ENCODE data around the gene CGB2. TPM values are rescaled to one million over a fixed set of nuclear protein-coding genes. Genes with fewer than 3 reads are reported as not detected.

The CGB2 gene
- not detected for total RNA-seq

GRCh38 chr19:49031642-49032301, at the start of gene CGB2:
TSS of gene CGB2 (plus strand) at chr19:49031890. CDS start at chr19:49032096, 206 bp downstream.

DNA sequence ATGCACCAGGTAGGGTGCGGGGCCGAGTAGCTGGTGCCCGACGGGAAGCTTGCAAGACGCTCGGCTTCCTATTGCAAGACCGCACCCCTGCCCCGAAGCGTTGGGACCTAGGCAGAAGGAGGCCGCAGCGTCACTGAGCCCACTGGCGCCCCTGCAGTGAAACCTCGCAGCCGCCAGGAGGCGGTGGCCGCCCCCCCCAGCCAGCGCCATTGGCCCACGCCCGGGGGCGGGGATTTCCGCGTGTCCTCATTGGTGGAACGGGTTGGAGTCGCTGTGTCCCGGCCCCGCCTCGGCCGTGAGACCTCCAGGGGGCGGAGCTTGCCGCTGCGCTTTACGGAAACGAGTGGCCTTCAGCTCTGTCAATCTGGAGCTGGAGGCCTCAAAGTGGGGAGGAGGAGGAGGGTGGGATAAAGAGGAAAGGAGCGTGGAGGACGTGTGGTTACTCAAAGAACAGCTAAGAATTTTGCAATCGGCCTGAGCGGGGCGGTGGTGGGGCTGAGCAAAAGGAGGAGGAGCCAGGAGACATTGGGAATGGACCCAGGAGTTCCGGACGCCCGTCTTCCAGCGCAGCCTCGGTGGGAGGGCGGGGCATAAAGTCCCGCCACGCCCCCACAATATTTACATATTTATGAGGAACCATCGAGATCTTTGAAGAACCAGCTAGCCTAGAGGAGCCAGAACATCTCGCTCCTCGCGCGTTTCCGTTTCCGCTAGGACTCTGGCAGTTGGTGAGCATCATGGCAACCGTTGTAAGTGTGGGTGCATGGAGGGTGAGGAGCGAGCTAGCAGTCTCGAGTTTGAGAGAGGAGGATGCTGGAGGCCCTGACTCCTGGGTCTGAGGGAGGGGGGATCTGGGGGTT, 38.3 kb upstream of the CGB2 start, which contains the start of the genes GYS1 and RUVBL2:
TSS of gene GYS1 (minus strand) at position 135 of the 860 bp plus-strand sequence. CDS start 197 bp downstream, outside the sequence.
TSS of gene RUVBL2 (plus strand) at position 713 of the 860 bp plus-strand sequence. CDS start at position 738, 25 bp downstream.

GRCh38 chr19:49017041-49017665, 14.5 kb upstream of the CGB2 start, which contains the start of gene LHB:
TSS of gene LHB (minus strand) at chr19:49017091. CDS start at chr19:49017081, 10 bp downstream.

GRCh38 chr19:49024233-49024632, 7.5 kb upstream of the CGB2 start, which contains the start of gene CGB3:
TSS of gene CGB3 (minus strand) at chr19:49024333. CDS start at chr19:49023971, 362 bp downstream.

DNA sequence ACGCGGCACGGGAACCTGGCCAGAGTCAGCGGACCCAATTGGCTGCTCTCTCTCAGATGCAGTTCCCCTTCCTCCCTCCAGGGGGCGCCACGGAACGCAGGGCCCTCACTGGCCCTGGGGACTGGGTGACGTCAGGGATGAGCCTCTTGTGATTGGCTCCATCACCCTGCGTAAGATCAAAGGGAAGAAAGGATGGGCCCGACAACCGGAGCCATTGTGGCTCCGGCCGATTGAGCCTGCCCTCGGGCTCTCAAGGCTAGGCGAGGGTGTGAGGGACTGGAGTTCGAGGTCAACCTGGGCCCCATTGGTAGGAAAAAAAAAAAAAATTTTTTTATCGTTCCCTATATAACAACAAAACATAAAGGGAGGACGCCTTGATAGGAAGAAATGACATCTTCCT, 5.1 kb downstream of the CGB2 start, which contains the start of gene CGB1:
TSS of gene CGB1 (minus strand) at position 81 of the 400 bp plus-strand sequence. CDS start 184 bp downstream, outside the sequence.

DNA sequence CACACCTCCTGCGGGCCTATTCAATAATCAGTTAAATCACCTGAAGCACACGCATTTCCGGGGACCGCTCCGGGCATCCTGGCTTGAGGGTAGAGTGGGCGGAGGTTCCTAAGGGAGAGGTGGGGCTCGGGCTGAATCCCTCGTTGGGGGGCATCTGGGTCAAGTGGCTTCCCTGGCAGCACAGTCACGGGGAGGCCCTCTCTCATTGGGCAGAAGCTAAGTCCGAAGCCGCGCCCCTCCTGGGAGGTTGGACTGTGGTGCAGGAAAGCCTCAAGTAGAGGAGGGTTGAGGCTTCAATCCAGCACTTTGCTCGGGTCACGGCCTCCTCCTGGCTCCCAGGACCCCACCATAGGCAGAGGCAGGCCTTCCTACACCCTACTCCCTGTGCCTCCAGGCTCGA, 11.9 kb downstream of the CGB2 start, which contains the start of gene CGB5:
TSS of gene CGB5 (plus strand) at position 301 of the 400 bp plus-strand sequence. CDS start 362 bp downstream, outside the sequence.

DNA sequence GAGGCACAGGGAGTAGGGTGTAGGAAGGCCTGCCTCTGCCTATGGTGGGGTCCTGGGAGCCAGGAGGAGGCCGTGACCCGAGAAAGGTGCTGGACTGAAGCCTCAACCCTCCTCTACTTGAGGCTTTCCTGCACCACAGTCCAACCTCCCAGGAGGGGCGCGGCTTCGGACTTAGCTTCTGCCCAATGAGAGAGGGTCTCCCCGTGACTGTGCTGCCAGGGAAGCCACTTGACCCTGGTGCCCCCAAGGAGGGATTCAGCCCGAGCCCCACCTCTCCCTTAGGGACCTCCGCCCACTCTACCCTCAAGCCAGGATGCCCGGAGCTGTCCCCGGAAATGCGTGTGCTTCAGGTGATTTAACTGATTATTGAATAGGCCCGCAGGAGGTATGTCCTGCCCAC, 17.3 kb downstream of the CGB2 start, which contains the start of gene CGB8:
TSS of gene CGB8 (minus strand) at position 101 of the 400 bp plus-strand sequence. CDS start 372 bp downstream, outside the sequence.

GRCh38 chr19:49057636-49058234, 26.0 kb downstream of the CGB2 start, which contains the start of gene CGB7:
TSS of gene CGB7 (minus strand) at chr19:49057749. CDS start at chr19:49055375, 2,374 bp downstream.

DNA sequence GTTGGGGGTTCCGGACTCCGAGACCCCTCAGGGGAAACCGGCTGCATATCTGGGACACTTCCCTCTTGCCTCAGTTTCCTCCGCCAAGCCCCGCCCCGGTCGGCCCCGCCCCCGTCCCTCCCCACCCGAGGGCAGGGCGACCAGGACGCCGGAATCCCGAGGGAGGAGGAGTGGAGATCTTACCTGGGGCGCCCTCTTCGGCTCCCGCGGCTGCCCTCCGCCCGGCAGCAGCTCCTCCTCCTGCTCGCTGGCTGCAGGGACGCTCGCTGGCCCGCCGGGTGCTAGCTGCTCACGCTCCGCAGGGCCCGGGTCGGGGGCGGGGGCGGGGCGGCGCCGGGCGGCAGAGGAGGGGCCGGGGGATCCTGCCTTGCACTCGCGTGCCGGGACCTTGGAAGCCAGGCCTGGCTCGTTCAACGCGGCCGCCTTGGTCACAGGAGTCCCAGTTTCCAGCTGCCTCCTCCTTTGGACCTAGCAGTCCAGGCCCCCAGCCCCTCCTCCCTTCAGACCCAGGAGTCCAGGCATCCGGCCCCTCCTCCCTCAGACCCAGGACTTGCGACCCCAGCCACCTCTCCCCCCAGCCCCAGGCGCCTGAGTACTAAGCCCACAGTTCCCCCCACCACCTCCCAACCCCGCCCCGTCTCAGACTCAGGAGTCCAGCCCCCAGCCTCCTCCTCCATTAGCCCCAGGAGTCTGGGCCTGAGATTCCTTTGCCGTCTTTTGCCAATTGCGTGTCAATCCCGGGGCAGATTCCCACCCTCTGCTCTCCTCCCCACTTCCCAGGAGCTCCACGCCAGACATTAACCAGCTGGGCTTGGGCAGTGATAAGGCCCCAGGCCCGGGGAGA, 33.3 kb downstream of the CGB2 start, which contains the start of gene NTF4:
TSS of gene NTF4 (minus strand) at position 51 of the 844 bp plus-strand sequence. CDS start 2,821 bp downstream, outside the sequence.

Small RNA genes within 50 kb of the gene (microRNA-seq; reads per million reads assigned to microRNA genes)
- gene MIR6798 (ENCODE audit: borderline microRNAs expressed, borderline replicate concordance): not detected

Other genes with a start within 250 kb of the CGB2 start
- gene BCAT2, start 220.9 kb upstream of the CGB2 start, total RNA-seq: 10 to 100 TPM; 38.5 to 41.2 TPM
- gene HSD17B14, start 195.4 kb upstream of the CGB2 start, total RNA-seq: under 1 TPM; 0.35 to 0.82 TPM
- 1 to 10 TPM; 6.8 to 8.0 TPM for gene PLEKHA4, start 163.3 kb upstream of the CGB2 start, total RNA-seq
- 10 to 100 TPM; 50.9 to 56.1 TPM for gene PPP1R15A, start 159.5 kb upstream of the CGB2 start, total RNA-seq
- gene TULP2, start 133.1 kb upstream of the CGB2 start, total RNA-seq: not detected
- gene NUCB1, start 131.6 kb upstream of the CGB2 start, total RNA-seq: 100 to 1,000 TPM; 276 to 287 TPM
- 1 to 10 TPM; 1.8 to 2.1 TPM for gene DHDH, start 98.2 kb upstream of the CGB2 start, total RNA-seq
- 100 to 1,000 TPM; 271 to 293 TPM for gene BAX, start 77.0 kb upstream of the CGB2 start, total RNA-seq
- gene FTL, start 66.6 kb upstream of the CGB2 start, total RNA-seq: 100 to 1,000 TPM; 799 to 840 TPM
- 10 to 100 TPM; 55.7 to 58.7 TPM for gene GYS1, start 38.6 kb upstream of the CGB2 start, total RNA-seq
- 10 to 100 TPM; 58.4 to 59.0 TPM for gene RUVBL2, start 38.0 kb upstream of the CGB2 start, total RNA-seq
- gene LHB, start 14.8 kb upstream of the CGB2 start, total RNA-seq: not detected
- not detected for gene CGB3, start 7.6 kb upstream of the CGB2 start, total RNA-seq
- gene CGB1, start 5.0 kb downstream of the CGB2 start, total RNA-seq: not detected
- gene CGB5, start 12.0 kb downstream of the CGB2 start, total RNA-seq: not detected
- gene CGB8, start 17.2 kb downstream of the CGB2 start, total RNA-seq: not detected
- not detected for gene CGB7, start 25.9 kb downstream of the CGB2 start, total RNA-seq
- gene NTF4, start 32.9 kb downstream of the CGB2 start, total RNA-seq: not detected
- not detected for gene KCNA7, start 40.8 kb downstream of the CGB2 start, total RNA-seq
- gene SNRNP70, start 53.6 kb downstream of the CGB2 start, total RNA-seq: 100 to 1,000 TPM; 201 to 223 TPM
- 1 to 10 TPM; 6.0 to 8.8 TPM for gene LIN7B, start 82.5 kb downstream of the CGB2 start, total RNA-seq
- 1 to 10 TPM; 1.6 to 2.5 TPM for gene C19orf73, start 87.3 kb downstream of the CGB2 start, total RNA-seq
- gene PPFIA3, start 87.7 kb downstream of the CGB2 start, total RNA-seq: 1 to 10 TPM; 3.1 to 4.7 TPM
- gene HRC, start 123.5 kb downstream of the CGB2 start, total RNA-seq: not detected
- gene TRPM4, start 125.9 kb downstream of the CGB2 start, total RNA-seq: not detected